B cell (primary cell): ENCODE measurements around the gene PTPN13. TPM values are rescaled to one million over a fixed set of nuclear protein-coding genes. Genes with fewer than 3 reads are reported as not detected.

Source experiments
- ATAC-seq: fragments of 200-7000 bp; cut with Tn5 transposase; one replicate; pipeline ENCODE4 v1.10.0; 2021; ENCODE audit warnings: low read depth, mild to moderate bottlenecking, moderate number of reproducible peaks, moderate library complexity
- CTCF ChIA-PET: fragments of 350-600 bp; sonication (Branson Sonifier 250); formaldehyde crosslinking; loops from one replicate; lab custom pipeline; 2021; ENCODE audit warnings: antibody characterized with exemption, inconsistent platforms; lab: Charles Lee
- POLR2A ChIA-PET: fragments of 350-600 bp; sonication (Branson Sonifier 250); formaldehyde crosslinking; loops from one replicate; lab custom pipeline; 2021; ENCODE audit warnings: antibody characterized with exemption; lab: Charles Lee
- DNase-seq: peaks from one replicate; pipeline ENCODE4 v3.0.0; 2013
- H2AFZ ChIP-seq: 2 replicates; pipeline ENCODE4 v1.6.1; 2012; ENCODE audit warnings: mild to moderate bottlenecking, low read depth, low read length; ENCODE audit not compliant: insufficient read depth, poor library complexity, severe bottlenecking
- H3K27ac ChIP-seq, 2 donors: 1 replicate in 1 of 2; 2 replicates in 1 of 2; pipeline ENCODE4 v1.5.1; 2012 to 2013; ENCODE audit warnings: low read length in 2 of 2, mild to moderate bottlenecking in 2 of 2, moderate library complexity in 1 of 2
- H3K27me3 ChIP-seq, 4 experiments: fragments of 200-600 bp in 1 of 4; sonication (generic) in 1 of 4; replicated peaks in 1 of 4; 1 replicate in 2 of 4; 2 replicates in 2 of 4; pipeline versions ENCODE4 v1.6.1 to v1.7.0; 2013 to 2016; ENCODE audit warnings: low read length in 3 of 4, mild to moderate bottlenecking in 2 of 4, mixed read lengths in 1 of 4, moderate library complexity in 1 of 4; ENCODE audit not compliant: insufficient read depth in 4 of 4, control insufficient read depth in 3 of 4; ENCODE audit errors: control extremely low read depth in 1 of 4
- H3K36me3 ChIP-seq, 2 experiments: replicated peaks in 1 of 2; 1 replicate in 1 of 2; 2 replicates in 1 of 2; pipeline versions ENCODE4 v1.6.1 to v1.7.1; 2013; ENCODE audit warnings: low read length in 1 of 2; ENCODE audit not compliant: insufficient read depth in 2 of 2, control insufficient read depth in 1 of 2; ENCODE audit errors: control extremely low read depth in 1 of 2, extremely low read depth in 1 of 2
- H3K4me1 ChIP-seq, 2 donors: fragments of 200-600 bp in 1 of 2; sonication (generic) in 1 of 2; 1 replicate in 1 of 2; 2 replicates in 1 of 2; pipeline versions ENCODE4 v1.5.1 to v1.6.1; 2013 to 2017; ENCODE audit warnings: low read length in 2 of 2; ENCODE audit not compliant: control insufficient read depth in 2 of 2, insufficient read depth in 2 of 2
- H3K4me2 ChIP-seq: replicated peaks from 2 replicates; pipeline ENCODE3; 2012; ENCODE audit warnings: mild to moderate bottlenecking, low read depth, low read length; ENCODE audit not compliant: poor library complexity, severe bottlenecking
- H3K4me3 ChIP-seq, 5 experiments: fragments of 200-600 bp in 1 of 5; sonication (generic) in 1 of 5; 1 replicate in 3 of 5; 2 replicates in 2 of 5; pipeline versions ENCODE4 v1.5.1 to v1.7.0; 2011 to 2016; ENCODE audit warnings: low read length in 4 of 5, mild to moderate bottlenecking in 4 of 5, low read depth in 2 of 5, control low read depth in 1 of 5, moderate library complexity in 1 of 5; ENCODE audit not compliant: insufficient read depth in 1 of 5; ENCODE audit errors: control extremely low read depth in 1 of 5, extremely low read depth in 1 of 5
- H3K79me2 ChIP-seq: fragments of 200-600 bp; sonication (generic); one replicate; pipeline ENCODE4 v1.6.0; 2016; ENCODE audit warnings: low read length; ENCODE audit not compliant: control insufficient read depth, insufficient read depth
- H3K9ac ChIP-seq: fragments of 200-600 bp; sonication (generic); 2 replicates; pipeline ENCODE4 v1.6.1; 2017; ENCODE audit warnings: mild to moderate bottlenecking, low read length, moderate library complexity
- H3K9me3 ChIP-seq, 3 donors: one replicate each; pipeline versions ENCODE4 v1.6.1 to v1.7.1; 2013; ENCODE audit warnings: low read length in 2 of 3; ENCODE audit not compliant: control insufficient read depth in 2 of 3, insufficient read depth in 1 of 3; ENCODE audit errors: control extremely low read depth in 1 of 3
- H4K20me1 ChIP-seq: 2 replicates; pipeline ENCODE4 v1.6.0; 2012; ENCODE audit warnings: mild to moderate bottlenecking, low read length; ENCODE audit not compliant: insufficient read depth, control insufficient read depth, poor library complexity, severe bottlenecking
- H3K27ac Mint-ChIP-seq: one replicate; pipeline ENCODE4 v1.8.0; 2021; ENCODE audit warnings: mixed read lengths
- H3K27me3 Mint-ChIP-seq: one replicate; pipeline ENCODE4 v1.8.0; 2021; ENCODE audit warnings: mixed read lengths
- H3K4me1 Mint-ChIP-seq: one replicate; pipeline ENCODE4 v1.8.0; 2021; ENCODE audit warnings: mixed read lengths
- H3K4me3 Mint-ChIP-seq: one replicate; pipeline ENCODE4 v1.8.0; 2021; ENCODE audit warnings: mixed read lengths
- H3K9me3 Mint-ChIP-seq: one replicate; pipeline ENCODE4 v1.8.0; 2022; ENCODE audit warnings: mixed read lengths; ENCODE audit not compliant: insufficient read depth
- EZH2 ChIP-seq: IDR thresholded peaks from 2 replicates; pipeline ENCODE4 v1.6.1; 2012; ENCODE audit warnings: borderline replicate concordance, low read depth, mild to moderate bottlenecking, moderate library complexity, low read length; ENCODE audit not compliant: insufficient read depth, poor library complexity, severe bottlenecking
- WGBS: methylation state at CpG from one replicate; pipeline ENCODE4 v1.1.5; 2013; ENCODE audit warnings: missing lambda C conversion rate; ENCODE audit not compliant: insufficient coverage; 5-methylcytosine and 5-hydroxymethylcytosine counted together
- intact Hi-C: fragments of 100-400 bp; cut with micrococcal nuclease; formaldehyde crosslinking; loops from one replicate; pipeline ENCODE4 v1.10.0; 2022
- polyA plus RNA-seq: library from polyadenylated mRNA; depleted of rRNA; stranded (reverse); fragments of >200 nt; gene quantifications from 2 replicates; pipeline ENCODE4 v1.2.3, GENCODE V29; 2012
- total RNA-seq, 2 donors: library from RNA; stranded (reverse); fragments of 120-200 nt in 1 of 2; gene quantifications; 1 replicate in 1 of 2; 2 replicates in 1 of 2; pipeline versions ENCODE4 v1.2.3 to v1.2.4, GENCODE V29; 2013 to 2022
- TF ChIP-seq, protein P1 (sequence below): fragments of 200-600 bp; IDR thresholded peaks from one replicate; pipeline ENCODE4 v1.8.0; 2022; ENCODE audit warnings: antibody characterized with exemption, mild to moderate bottlenecking

The PTPN13 gene
- total and polyA plus RNA-seq, 2 donors (not counting 1 experiment from before 2014, with no cell fraction given), result 0.91 TPM; not detected in 1

- ChIA-PET POLR2A (no interaction called here), CTCF (no interaction called here)
- no peak overlapping the region for H3K27ac Mint-ChIP-seq
Observed at GRCh38 chr4:86661418-86661817, 67.3 kb downstream of the PTPN13 start.

GRCh38 chr4:86664959-86665358 is 70.8 kb downstream of the PTPN13 start:
- POLR2A ChIA-PET, result no interaction called here
- H3K9me3 ChIP-seq, result no peaks in the 10 kb centered on the region
- intact Hi-C loops, result no loop called here
- DNase-seq, result no peak
- H3K27me3 ChIP-seq, result no peaks in the 10 kb centered on the region
- H3K79me2 ChIP-seq, result no peaks in the 10 kb centered on the region
- H3K4me1 ChIP-seq, result no peaks in the 10 kb centered on the region
- no peak overlapping the region for H3K4me3 Mint-ChIP-seq
- no peak overlapping the region for H3K4me2 ChIP-seq
- WGBS, result no CpG with 5 or more reads among the region's 1 CpG
- no peak overlapping the region for H3K9ac ChIP-seq
- no peaks in the 10 kb centered on the region for H3K27me3 Mint-ChIP-seq
- H2AFZ ChIP-seq, result no peak overlapping the region
- CTCF ChIA-PET, result no interaction called here
- no peaks in the 10 kb centered on the region for H3K36me3 ChIP-seq
- H3K27ac ChIP-seq, result no peak overlapping the region
- no peaks in the 10 kb centered on the region for H3K4me1 Mint-ChIP-seq
- H3K9me3 Mint-ChIP-seq, result no peaks in the 10 kb centered on the region
- H3K27ac Mint-ChIP-seq, result no peak overlapping the region
- TF ChIP-seq EZH2, result no peak
- no peaks in the 10 kb centered on the region for H4K20me1 ChIP-seq
- no peak overlapping the region for H3K4me3 ChIP-seq
- no peak for ATAC-seq

More at GRCh38 chr4:86661418-86661817, 67.3 kb downstream of the PTPN13 start:
- H3K79me2 ChIP-seq, result no peaks in the 10 kb centered on the region
- ATAC-seq (no peak), DNase-seq (no peak)
- no peaks in the 10 kb centered on the region for H3K27me3 ChIP-seq
- no peaks in the 10 kb centered on the region for H3K4me1 ChIP-seq
- no peaks in the 10 kb centered on the region for H3K36me3 ChIP-seq
- Mint-ChIP-seq H3K27me3 (no peaks in the 10 kb centered on the region), H3K4me1 (no peaks in the 10 kb centered on the region), H3K9me3 (peaks cover 2% of the 10 kb centered on the region), H3K4me3 (no peak overlapping the region)
- intact Hi-C loops, result no loop called here
- no CpG with 5 or more reads among the region's 1 CpG for WGBS
- H2AFZ ChIP-seq, result no peak overlapping the region
- no peak for TF ChIP-seq EZH2
- TF ChIP-seq, protein P1, sequence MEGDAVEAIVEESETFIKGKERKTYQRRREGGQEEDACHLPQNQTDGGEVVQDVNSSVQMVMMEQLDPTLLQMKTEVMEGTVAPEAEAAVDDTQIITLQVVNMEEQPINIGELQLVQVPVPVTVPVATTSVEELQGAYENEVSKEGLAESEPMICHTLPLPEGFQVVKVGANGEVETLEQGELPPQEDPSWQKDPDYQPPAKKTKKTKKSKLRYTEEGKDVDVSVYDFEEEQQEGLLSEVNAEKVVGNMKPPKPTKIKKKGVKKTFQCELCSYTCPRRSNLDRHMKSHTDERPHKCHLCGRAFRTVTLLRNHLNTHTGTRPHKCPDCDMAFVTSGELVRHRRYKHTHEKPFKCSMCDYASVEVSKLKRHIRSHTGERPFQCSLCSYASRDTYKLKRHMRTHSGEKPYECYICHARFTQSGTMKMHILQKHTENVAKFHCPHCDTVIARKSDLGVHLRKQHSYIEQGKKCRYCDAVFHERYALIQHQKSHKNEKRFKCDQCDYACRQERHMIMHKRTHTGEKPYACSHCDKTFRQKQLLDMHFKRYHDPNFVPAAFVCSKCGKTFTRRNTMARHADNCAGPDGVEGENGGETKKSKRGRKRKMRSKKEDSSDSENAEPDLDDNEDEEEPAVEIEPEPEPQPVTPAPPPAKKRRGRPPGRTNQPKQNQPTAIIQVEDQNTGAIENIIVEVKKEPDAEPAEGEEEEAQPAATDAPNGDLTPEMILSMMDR, result no peak
- H3K4me2 ChIP-seq, result no peak overlapping the region
- no peak overlapping the region for H3K9ac ChIP-seq
- no peak overlapping the region for H3K4me3 ChIP-seq
- H3K27ac ChIP-seq, result no peak overlapping the region
- H4K20me1 ChIP-seq, result no peaks in the 10 kb centered on the region
- H3K9me3 ChIP-seq, result peaks cover 0 to 10% (median 0%) of the 10 kb centered on the region in 3 donors
